ENCODE results near the gene TRMU.

- TF ChIP-seq CTCF (IDR thresholded peaks at IDR 0.05) (no peak), POLR2A (IDR thresholded peaks at IDR 0.05) (no peak)
These were observed 67.0 kb downstream of the TRMU start for GRCh38 chr22:46402505-46402904.
